ENCODE measurements around the gene RERE.

RERE gene

GRCh38 chr1:8497210-8497819 is 320.1 kb downstream of the RERE start:
- DNase-seq, result no peak

DNA sequence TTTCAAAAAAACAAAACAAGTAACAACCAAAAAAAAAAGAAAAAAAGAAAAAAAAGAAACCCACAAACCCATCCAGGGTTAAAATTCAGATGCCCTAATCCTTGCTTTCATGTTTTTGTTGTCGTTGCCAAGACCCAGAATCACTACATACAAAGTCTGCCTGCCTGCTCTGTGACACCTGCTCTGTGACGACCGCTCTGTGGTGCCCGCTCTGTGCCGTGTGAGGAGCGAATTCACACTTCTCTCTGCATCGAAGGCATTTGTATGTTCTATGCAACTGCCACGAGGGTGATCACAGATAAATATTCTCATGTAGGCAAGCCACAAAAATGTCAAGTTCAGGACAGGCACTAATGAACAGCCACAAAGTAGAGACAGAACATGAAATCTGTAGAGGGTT is 321.0 kb downstream of the RERE start:
- no peak for DNase-seq

- DNase-seq, result peak; percentile 76
Measured at GRCh38 chr1:8495928-8496401, 321.5 kb downstream of the RERE start.

GRCh38 chr1:8494681-8495080 is 322.8 kb downstream of the RERE start:
- no peak for DNase-seq

- no peak for DNase-seq
Measured at GRCh38 chr1:8493916-8494540, 323.4 kb downstream of the RERE start.

DNA sequence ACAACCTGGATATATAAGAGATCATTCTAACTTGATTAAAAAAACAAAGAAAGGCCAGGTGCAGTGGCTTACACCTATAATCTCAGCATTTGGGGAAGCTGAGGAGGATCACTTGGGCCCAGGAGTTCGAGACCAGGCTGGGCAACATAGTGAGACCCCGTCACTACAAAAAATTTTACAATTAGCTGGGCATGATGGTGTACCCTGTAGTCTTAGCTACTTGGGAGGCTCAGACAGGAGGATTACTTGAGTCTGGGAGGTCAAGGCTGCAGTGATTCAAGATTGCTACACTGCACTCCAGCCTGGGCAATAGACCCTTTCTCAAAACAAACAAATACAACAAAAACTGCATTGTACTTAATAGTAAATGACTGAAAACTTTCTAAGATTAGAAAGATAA is 330.2 kb downstream of the RERE start:
- no peak for DNase-seq

DNA sequence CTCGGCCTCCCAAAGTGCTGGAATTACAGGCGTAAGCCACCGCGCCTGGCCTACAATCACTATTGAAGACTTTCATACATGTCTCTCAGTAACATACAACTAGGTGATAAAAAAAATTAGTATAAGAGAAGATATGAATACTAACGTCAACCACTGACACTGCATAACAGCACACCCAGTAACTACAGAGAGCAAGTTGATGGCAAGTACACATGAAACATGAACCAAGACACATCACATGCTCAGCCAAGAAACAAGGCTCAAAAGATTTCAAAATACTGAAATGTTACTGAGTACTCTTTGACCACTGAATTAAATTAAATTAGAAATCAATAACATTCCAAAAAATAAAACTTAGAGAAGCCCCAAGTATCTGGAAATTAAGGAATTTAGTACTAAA is 331.4 kb downstream of the RERE start:
- no peak for DNase-seq

DNA sequence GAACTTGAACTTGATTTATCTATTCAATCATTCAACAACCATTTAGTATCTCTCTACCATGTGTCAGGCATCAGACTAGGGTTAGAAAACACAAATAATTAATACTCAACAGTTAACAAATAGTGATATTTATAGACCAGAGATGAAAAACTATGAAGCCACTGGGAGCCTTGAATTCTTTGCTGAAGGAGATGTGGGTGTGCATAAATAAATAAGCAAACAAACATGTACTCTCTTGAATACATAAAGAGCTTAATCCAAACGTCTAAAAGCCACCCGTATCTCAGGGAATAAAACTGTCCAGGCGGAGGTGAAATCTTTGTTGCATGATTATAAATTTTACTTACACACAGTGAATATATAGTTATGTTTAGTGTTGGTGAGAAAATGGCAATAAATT is 333.9 kb downstream of the RERE start:
- DNase-seq, result no peak

DNA sequence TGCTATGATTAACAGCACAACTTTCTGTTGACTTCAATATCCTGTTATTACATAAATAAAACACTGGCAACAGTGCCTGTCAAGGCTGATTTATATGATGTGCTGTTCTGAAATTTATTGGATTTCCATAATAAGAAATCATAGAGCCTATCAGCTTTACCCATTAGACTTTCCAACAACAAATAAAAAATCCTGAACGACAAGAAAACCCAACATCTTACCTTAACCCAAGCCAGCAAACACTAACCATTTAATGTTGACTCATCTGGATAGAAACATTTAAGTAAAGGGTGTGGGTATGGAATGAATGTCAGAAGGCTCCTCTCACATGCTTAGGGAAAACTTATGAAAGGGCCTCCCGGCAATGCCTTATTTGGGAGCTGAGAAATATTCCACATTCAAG is 334.5 kb downstream of the RERE start:
- DNase-seq, result no peak

- no peak for DNase-seq
Measured at GRCh38 chr1:8481650-8482380, 335.6 kb downstream of the RERE start.

DNA sequence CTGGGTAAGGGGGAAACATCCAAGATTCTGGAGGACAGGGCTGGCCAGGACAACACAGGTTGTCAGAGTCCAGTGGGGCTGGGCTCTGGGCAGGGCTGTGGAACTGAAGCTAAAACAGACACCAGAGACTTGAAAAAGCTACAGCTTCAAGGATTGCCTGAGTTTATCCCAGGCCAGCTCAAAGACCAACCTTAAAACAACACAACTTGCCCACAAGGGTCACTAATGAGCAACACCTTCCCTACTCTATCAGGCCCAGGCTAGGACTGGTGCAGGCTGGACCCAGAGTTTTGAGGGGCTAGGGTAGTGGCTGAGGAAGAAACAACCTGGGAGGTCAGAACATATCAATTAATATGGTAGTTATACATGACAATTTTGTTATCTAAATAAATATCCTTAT is 338.9 kb downstream of the RERE start:
- no peak for DNase-seq

GRCh38 chr1:8477983-8478362 is 339.5 kb downstream of the RERE start:
- peak; percentile 1 for DNase-seq

DNA sequence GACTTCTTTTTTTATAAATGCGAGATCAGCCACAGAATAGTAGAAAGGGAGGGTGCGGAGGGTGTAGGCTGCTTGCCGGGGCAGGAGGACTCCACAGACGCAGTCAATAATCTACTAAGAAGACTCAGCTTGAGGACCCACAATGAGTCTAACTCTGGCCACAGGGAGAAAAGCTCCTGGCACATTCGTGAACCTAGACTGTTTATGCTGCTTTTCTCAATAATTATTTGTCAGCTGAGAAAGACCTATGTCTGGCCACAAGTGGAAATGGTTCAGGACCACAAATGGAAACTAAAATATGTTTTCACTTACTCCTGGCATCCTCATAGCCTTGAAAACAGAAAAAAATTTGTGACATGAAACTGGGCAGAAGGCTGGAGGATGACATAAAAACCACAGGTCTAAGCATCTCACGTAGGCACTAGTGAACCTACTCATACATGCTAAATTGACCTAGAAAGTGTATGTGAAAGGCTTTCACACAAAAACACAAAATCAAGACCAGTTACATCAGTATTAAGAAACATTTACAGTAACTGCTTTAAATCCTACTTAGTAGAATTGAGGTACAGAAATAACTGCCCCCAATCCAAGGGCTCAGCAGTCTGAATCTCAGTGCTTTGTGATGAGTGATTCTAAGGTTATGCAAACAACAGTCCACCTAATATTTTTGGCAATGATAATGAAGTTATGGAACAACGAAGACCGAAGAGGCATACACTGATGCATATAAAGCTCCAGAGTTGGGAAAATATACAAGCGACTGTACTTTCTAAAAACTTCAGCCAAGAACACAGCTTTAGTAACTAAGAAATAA is 340.1 kb downstream of the RERE start:
- DNase-seq, result peak; percentile 57

DNA sequence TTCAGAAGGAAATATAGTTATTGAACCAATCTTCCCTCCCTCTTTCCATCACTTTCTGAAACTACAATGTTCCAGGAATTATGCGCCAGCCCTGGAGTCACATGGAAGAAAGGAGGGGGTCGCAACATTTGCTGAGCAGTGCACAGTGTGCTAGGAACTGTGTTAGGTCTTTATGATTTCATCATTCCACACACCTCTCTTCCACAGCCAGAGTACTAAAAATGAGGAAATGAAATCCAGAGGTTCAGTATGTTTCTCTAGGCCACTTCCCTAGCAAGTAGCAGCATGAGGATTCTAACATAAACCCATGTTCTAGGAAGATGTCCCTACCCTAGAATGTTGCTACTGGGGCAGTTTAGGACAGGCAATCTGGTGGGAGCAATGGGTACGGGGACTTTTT is 341.4 kb downstream of the RERE start:
- peak; percentile 33 for DNase-seq

DNA sequence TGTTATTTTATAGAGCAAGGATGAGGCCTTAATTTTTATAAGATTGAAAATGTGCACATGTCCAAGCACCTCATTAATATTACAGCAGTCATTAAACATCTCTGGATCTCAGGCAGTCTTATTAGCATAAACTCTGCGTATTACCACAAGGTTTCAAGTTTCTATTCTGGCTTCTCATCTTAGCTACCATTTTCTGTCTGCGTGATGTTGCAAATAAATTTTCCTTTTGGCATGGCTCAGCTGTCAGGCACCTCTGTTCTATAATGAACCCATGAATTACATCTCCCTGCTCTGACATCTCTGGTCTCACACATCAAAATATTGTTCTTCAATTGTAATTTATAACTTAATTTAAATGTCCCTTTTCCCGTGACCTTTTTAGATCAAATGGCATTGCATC is 343.1 kb downstream of the RERE start:
- DNase-seq, result no peak

DNA sequence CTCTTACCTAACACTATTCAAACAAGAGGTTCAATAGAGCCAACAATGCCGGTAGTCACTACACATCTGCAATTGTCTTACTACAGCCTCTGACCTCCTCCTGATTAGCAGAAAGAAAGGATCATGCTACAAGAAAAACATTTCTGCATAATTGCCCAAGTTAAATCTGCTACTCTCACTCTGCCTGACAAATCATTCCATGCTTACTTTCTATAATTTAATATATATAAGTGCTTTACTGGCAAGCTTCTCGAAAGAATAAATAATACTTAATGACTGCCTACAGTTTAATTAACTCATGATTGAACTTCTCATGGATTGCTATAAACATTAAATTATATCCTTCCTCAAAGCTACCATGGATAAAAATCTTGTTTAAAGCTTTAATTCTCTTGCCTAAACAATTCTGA is 343.5 kb downstream of the RERE start:
- DNase-seq, result no peak

DNA sequence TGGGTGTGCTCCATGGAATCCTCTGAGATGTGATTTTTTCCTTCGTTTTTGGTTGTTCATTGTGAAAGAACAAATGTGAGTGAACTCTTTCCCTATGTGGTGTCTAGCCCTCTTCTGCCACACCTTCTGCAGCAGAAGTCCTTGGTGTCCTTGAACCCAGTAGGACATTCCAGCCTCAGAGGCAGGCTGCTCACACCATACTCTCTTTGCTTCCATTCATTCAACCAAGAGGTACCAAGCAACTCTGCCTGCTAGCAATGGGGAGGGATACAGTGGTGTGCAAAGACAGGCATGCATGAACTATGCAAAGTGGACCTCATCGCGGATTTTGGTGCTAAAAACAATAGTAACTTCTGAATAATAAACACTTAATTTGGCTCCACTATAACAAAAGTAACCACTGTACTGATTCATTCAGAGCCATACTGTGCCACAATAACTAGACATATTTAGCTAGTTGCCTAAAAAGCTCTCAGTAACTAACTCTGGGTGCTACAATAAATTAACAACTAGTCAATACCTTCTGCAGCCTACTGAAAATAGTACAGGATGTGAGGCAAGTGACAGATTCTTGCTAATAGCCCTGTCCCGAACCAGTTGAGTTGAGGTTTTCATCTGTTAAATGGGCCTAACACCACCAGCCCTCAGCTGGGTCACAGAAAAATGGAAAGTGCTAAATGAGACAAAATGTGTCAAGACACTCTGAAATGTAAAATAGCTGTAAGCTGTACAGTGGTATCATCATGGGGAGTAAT is 344.1 kb downstream of the RERE start:
- DNase-seq, result peak; percentile 49

GRCh38 chr1:8472668-8473067 is 344.8 kb downstream of the RERE start:
- DNase-seq, result peak; percentile 59

DNA sequence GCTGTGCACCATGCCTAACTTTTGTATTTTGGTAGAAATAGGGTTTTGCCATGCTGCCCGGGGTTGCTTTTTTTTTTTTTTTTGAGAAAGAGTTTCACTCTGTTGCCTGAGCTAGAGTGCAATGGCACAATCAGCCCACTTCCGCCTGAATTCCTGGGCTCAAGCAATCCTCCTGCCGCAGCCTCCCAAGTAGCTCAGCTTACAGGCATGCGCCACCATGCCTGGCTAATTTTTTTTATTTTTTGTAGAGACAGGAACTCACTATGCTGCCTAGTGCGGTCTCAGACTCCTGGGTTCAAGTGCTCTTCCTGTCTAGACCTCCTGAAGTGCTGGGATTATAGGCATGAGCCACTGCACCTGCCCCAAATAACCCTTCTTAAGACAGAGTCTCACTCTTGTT is 346.0 kb downstream of the RERE start:
- DNase-seq, result peak; percentile 28

- no peak for DNase-seq
Measured at GRCh38 chr1:8468751-8469150, 348.7 kb downstream of the RERE start.

- DNase-seq, result peak; percentile 19
Measured at GRCh38 chr1:8467308-8467707, 350.1 kb downstream of the RERE start.

- peak; percentile 30 for DNase-seq
Measured at GRCh38 chr1:8465692-8466091, 351.7 kb downstream of the RERE start.

- DNase-seq, result peak; percentile 13
Measured at GRCh38 chr1:8465013-8465412, 352.4 kb downstream of the RERE start.
